ENCODE results near the gene HRH3.

Gene HRH3

DNA sequence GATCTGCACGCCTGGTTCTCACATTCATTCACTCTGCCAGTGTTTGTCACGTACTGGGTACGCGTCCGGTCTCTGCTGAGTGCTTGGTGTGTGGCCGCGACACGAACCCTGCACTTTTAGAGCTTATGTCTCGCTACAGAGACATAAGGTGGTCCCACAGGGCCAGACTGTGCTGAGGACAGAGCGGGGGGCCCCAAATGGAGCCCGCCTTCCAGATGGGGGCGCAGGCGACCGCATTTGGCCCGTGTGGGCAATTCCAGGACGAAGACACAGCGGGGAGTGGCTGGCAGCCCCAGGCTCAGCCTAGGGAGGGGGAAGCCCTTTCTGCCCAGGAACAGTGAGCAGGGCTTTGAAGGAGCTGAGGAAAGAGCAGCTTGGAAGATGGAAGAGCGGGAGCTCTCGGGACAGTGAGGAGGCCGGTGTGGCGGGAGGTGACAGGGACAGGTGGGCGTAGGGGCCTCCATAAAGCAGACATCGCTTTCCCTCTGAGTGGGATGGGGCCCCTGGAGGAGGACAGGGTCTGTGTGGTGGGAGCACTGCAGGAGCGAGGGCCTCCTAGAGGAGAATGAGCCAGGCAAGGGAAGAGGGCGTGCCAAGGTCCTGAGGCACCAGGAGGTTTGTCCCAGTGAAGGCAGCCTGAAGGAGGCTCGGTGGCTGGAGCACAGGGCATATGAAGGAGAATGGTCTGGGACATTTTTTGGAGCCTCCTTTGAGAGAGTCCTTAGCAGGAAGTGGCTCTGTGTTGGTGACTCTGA lies 45.0 kb downstream of the HRH3 start:
- DNase-seq: no peak

GRCh38 chr20:62174021-62174804 lies 45.9 kb downstream of the HRH3 start:
- no peak for DNase-seq

DNA sequence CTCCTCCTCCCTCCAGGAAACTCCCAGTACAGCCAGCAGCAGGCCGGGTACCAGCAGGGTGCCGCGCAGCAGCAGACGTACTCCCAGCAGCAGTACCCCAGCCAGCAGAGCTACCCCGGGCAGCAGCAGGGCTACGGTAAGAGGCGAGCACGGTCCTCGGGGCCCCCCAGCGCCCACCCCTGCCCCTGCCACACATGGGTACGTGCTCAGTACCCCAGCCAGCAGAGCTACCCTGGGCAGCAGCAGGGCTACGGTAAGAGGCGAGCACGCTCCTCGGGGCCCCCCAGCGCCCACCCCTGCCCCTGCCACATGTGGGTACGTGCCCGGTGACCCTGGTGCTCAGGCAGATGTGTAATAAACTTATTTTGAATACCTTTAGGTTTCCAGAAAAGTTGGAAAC lies 47.4 kb downstream of the HRH3 start:
- DNase-seq: no peak

- DNase-seq: no peak
These were observed 48.8 kb downstream of the HRH3 start for GRCh38 chr20:62171245-62171644.

DNA sequence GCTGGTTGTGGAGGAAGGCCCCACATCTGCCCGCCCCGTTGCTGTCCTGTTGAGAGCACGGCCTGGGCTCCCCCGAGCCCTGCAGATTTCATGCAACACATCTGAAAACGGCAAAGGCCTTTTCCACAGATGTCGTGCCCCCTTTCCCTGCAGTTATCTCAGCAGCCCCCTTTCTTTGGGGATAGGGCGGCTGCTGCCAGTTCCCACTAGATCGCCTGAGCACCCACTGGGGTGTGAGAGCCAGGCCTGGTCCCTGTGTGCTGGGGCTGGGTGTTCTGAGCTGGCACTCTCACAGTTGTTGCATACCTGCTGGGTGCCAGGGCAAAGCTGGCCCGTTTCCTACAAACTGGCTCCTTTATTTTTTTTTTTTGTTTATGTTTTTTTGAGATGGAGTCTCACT lies 49.5 kb downstream of the HRH3 start:
- no peak for DNase-seq

GRCh38 chr20:62168890-62169435 lies 51.1 kb downstream of the HRH3 start:
- no peak for DNase-seq

- DNase-seq: no peak
These were observed 52.0 kb downstream of the HRH3 start for GRCh38 chr20:62168061-62168460.

GRCh38 chr20:62167474-62167873 lies 52.6 kb downstream of the HRH3 start:
- DNase-seq: no peak

DNA sequence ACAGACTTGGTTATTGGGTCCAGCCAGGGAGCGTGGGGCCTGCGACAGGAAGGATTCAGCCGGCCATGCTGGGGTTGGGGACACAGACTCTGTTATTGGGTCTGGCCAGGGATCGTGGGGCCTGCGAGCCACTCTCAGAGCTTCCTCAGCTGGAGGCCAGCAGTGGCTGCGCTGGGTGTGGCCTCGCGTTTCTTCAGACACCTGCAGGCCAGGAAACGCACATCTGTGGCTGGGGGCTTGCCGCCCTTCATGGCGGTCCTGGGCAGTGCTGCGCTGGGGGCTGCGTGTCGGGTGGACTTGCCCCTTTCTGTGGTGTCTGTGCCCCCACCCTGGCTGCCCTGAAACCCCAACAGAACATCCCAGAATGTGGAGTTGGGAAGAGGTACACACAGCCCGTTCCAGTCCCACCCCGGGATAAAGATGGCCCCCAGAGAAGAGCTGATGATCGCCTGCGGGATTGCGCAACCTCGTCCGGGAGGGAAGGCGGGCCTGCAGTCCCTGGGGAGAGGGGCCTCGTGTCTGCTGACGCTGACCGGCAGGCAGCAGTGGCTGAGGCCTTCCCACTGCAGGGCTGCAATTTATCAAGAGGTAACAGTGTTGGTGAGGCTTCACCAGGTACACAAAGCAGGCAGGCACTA lies 54.2 kb downstream of the HRH3 start:
- no peak for DNase-seq

Measured in fibroblast of skin of scalp (primary cell).